Endothelial cell of hepatic sinusoid (primary cell): ENCODE results near the gene USF3.

Experiments
- in situ Hi-C: cut with HindIII; loops from 2 replicates; pipeline ENCODE4 v1.10.0; 2017; ENCODE audit warnings: low sequenced_read_pairs

Gene USF3, protein sequence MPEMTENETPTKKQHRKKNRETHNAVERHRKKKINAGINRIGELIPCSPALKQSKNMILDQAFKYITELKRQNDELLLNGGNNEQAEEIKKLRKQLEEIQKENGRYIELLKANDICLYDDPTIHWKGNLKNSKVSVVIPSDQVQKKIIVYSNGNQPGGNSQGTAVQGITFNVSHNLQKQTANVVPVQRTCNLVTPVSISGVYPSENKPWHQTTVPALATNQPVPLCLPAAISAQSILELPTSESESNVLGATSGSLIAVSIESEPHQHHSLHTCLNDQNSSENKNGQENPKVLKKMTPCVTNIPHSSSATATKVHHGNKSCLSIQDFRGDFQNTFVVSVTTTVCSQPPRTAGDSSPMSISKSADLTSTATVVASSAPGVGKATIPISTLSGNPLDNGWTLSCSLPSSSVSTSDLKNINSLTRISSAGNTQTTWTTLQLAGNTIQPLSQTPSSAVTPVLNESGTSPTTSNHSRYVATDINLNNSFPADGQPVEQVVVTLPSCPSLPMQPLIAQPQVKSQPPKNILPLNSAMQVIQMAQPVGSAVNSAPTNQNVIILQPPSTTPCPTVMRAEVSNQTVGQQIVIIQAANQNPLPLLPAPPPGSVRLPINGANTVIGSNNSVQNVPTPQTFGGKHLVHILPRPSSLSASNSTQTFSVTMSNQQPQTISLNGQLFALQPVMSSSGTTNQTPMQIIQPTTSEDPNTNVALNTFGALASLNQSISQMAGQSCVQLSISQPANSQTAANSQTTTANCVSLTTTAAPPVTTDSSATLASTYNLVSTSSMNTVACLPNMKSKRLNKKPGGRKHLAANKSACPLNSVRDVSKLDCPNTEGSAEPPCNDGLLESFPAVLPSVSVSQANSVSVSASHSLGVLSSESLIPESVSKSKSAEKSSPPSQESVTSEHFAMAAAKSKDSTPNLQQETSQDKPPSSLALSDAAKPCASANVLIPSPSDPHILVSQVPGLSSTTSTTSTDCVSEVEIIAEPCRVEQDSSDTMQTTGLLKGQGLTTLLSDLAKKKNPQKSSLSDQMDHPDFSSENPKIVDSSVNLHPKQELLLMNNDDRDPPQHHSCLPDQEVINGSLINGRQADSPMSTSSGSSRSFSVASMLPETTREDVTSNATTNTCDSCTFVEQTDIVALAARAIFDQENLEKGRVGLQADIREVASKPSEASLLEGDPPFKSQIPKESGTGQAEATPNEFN (N-terminal part only)

DNA sequence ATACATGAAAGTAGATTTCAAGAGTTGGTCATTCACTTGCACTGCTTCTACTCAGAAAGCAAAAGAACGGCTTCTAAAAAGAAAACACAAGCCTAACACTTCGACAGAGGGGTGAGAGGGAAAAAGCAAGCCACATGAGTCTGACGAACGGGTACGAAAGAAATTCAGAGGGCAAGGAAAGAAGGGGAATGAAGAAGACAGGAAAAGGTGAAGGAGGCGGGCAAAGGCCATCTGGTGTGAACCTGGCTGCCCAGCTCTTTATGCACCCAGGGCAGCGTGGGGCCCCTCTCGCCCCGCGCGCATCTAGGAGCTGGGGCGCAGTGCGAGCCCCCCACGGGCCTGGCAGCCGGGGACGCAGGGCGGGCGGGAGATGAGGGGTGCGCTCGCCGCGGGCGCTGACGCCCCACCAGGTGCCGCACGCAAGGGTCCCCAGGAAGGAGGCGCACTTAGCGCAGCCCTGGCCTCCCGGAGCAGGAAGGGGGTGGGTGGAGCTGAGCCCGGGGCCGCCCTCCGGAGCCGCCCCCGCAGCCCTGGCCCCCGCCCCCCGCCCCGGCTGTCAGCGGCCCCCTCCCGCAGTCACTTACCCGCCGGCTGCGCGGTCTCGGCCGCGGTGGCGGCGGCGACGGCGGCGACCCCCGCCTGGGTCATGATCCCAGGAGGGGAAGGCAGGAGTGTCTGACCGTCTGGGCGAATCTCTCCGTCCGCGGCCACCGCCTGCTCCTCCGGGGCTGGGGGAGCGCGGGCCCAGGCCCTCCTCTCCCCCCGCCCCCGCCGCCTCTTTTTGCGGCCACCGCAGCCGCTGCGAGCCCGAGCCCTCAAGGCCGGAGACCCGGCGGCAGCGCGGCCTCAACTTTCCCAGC is at the start of gene USF3:
Gene USF3, minus strand, starts transcription at position 857 of the 860 bp plus-strand sequence. CDS start 21,764 bp downstream, outside the sequence.
- in situ Hi-C loops = no loop called here

GRCh38 chr3:113745756-113746547 is 49.5 kb upstream of the USF3 start, which contains the start of gene NAA50:
Gene NAA50, minus strand, starts transcription at chr3:113746249. Its CDS starts 300 bp downstream, at chr3:113745949.
- in situ Hi-C loops = no loop called here

DNA sequence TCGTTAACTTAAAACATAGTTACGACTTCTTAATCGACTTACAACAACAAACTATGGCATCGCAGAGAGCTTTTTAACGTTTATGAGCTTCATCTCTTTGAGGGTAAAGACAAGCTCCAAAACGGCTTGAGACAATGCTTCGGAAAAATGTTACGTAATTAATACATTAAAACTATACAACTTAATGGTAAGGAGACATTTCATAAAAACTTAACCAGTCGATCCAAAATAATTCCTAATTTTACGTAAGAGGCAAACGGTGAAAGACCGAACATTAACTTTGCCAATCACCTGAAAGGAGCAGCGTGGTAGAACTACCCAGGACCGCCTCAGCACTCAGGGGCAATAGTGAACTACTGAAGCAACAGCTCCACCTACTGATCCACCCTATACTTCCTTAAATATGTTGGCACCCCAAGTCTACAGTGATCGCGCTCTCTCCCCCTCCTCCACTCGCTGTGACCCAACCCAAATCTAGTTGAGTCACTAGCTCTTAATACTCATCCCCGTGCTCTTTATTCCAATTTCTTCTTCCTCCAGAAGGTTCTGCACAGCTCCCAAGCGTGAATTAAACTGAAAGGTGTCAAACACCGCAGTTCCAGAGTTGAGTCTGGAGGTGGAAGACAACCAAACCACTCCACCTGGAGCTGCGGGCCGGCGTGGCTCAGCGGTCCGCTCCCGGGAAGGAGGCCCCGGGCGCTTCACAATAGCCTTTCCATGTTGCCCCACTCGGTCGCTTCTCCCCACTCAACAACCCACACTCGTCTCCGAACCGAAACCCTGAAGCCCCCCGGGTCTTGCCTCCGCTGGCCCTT is 48.7 kb upstream of the USF3 start:
- in situ Hi-C loops = no loop called here

- in situ Hi-C loops = no loop called here
These were observed 46.7 kb upstream of the USF3 start for GRCh38 chr3:113743006-113743630.

- in situ Hi-C loops = no loop called here
These were observed 45.2 kb upstream of the USF3 start for GRCh38 chr3:113741620-113742019.

- in situ Hi-C loops = no loop called here
These were observed 44.6 kb upstream of the USF3 start for GRCh38 chr3:113741086-113741485.

GRCh38 chr3:113736548-113737089 is 40.2 kb upstream of the USF3 start:
- in situ Hi-C loops = no loop called here

GRCh38 chr3:113731694-113732093 is 35.3 kb upstream of the USF3 start:
- in situ Hi-C loops = no loop called here

GRCh38 chr3:113730550-113730949 is 34.1 kb upstream of the USF3 start:
- in situ Hi-C loops = no loop called here

DNA sequence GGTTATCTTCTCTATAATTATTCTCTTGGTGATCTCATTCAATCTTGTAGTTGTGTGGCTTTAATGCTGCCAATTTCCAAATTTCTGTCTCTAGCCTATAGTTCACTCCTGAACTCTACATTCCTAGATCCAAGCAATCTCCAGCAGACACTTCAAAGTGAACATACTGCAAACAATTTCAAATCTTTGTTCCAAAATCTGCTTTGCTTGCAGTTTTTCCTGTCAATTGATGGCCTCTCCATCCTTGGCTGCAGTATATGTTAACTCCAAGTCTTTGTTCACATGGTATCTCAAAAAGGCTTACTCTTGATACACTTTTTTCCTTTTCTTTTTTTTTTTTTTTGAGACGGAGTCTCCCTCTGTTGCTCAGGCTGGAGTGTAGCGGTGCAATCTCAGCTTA is 32.2 kb upstream of the USF3 start:
- in situ Hi-C loops = no loop called here

GRCh38 chr3:113721636-113722035 is 25.2 kb upstream of the USF3 start:
- in situ Hi-C loops = no loop called here

GRCh38 chr3:113719758-113720157 is 23.3 kb upstream of the USF3 start:
- in situ Hi-C loops = no loop called here

DNA sequence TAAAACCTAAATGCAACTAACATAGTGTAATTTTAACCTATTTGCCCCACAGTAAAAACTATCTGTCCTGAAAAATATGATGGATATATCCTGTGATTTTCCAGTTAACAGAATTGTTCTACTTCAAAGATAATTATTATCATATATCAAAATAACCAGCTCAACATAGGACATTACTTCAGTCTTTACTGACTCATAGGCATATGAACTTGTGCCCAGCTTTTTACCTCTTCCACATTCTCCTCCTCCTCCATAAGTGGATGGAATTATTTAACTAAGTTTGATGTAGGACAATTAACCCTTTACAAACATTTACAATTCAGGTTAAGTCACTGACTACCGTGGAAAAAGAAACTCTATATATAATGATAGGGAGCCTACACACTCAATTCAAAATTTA is 22.9 kb upstream of the USF3 start:
- in situ Hi-C loops = no loop called here

DNA sequence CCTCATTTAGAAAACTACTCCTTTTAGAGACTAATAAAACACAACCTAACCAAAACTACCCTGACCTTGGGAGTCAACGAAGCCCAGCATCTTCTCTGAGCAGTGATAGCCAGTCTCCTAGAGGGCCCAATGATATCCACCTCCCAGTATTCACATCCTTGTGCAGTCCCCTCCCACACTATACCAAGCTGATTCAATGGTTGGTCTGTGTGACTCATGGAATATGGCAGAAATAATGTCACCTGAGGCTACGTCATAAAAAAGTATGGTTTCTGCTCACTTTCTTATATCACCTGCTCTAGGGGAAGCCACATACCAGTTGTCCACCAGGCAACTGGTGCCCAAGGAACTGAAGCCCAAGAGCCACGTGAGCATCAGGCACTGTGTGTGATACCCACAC is 21.4 kb upstream of the USF3 start:
- in situ Hi-C loops = no loop called here

DNA sequence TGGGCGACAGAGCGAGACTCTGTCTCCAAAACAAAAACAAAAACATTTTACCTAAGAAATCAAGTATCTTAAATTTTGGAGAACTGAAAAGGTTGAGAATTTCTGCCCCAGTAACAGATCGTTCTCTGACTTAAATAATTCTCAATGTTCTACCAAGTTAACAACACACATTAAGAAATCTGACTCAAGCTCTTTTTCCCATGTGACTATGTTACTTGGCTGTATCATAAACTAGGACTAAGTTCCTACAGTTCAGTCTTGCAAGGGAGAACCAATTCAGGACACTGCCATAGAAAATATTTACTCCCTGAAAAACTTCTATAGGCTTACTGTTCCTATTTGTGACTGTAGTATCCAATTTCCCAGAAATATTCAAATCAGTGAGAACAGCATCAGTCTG is 20.9 kb upstream of the USF3 start:
- in situ Hi-C loops = no loop called here

DNA sequence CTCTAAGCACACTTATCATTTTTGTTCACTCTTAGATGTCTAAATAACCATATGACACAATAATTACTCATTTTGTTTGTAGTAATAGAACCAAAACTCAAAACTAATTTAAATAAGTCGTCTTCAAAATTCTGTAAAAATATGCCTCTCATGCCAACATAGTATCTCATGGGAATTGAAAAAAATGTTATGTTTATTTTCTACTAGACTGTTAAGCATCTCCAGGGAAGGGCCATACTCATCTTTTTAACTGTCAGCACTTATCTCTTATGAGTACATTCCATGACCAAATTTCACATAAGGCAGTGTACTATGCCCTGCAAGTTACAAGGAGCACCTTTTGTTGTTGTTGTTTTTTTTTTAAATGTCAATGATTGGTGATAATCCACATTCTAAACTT is 18.3 kb upstream of the USF3 start:
- in situ Hi-C loops = no loop called here

- in situ Hi-C loops = no loop called here
These were observed 15.7 kb upstream of the USF3 start for GRCh38 chr3:113712129-113712528.

DNA sequence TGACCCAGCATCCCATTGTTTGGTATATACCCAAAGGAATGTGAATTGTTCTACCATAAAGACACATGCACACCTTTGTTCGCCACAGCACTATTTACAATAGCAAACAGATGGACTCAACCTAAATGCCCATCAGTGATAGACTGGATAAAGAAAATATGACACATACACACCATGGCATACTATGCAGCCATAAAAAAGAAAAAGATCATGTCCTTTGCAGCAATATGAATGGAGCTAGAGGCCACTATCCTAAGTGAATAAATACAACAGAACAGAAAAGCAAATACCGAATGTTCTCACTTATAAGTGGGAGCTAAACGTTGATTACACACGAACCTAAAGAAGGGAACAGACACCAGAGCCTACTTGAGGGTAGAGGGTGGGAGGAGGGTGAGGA is 11.4 kb upstream of the USF3 start:
- in situ Hi-C loops = no loop called here
